Gastrocnemius medialis (tissue), 4 donors: ENCODE measurements around the gene LAMP1. TPM values are rescaled to one million over a fixed set of nuclear protein-coding genes. Genes with fewer than 3 reads are reported as not detected.

ENCODE experiments used
- ATAC-seq, 2 donors: fragments of 150-250 bp; one replicate each; pipeline ENCODE4 v1.9.1; 2016
- DNase-seq, 2 donors: peaks; one replicate each; pipeline ENCODE4 v3.0.0-alpha.2; 2019
- H3K27ac ChIP-seq, 4 donors: fragments of 200-600 bp; sonication (generic); 1 replicate in 1 of 4; 2 replicates in 3 of 4; pipeline ENCODE4 v1.5.1; 2016 to 2018; ENCODE audit warnings: mild to moderate bottlenecking in 2 of 4, moderate library complexity in 1 of 4
- H3K27me3 ChIP-seq, 3 donors: fragments of 200-600 bp; sonication (generic) in 2 of 3; 1 replicate in 1 of 3; 2 replicates in 2 of 3; pipeline versions ENCODE4 v1.5.1 to v1.6.0; 2016 to 2019; ENCODE audit warnings: mild to moderate bottlenecking in 1 of 3, moderate library complexity in 1 of 3
- H3K36me3 ChIP-seq, 2 donors: fragments of 200-600 bp; sonication (generic) in 1 of 2; one replicate each; pipeline ENCODE4 v1.5.1; 2017 to 2018
- H3K4me1 ChIP-seq, 2 donors: fragments of 200-600 bp; sonication (generic) in 1 of 2; one replicate each; pipeline ENCODE4 v1.5.1; 2016 to 2017; ENCODE audit warnings: mild to moderate bottlenecking in 2 of 2
- H3K4me3 ChIP-seq, 4 donors: fragments of 200-600 bp; sonication (generic) in 3 of 4; 1 replicate in 1 of 4; 2 replicates in 3 of 4; pipeline ENCODE4 v1.5.1; 2016 to 2019; ENCODE audit warnings: mild to moderate bottlenecking in 2 of 4
- H3K9me3 ChIP-seq, 3 donors: fragments of 200-600 bp; sonication (generic) in 2 of 3; 1 replicate in 1 of 3; 2 replicates in 2 of 3; pipeline ENCODE4 v1.5.1; 2016 to 2019
- CTCF ChIP-seq, 5 experiments: fragments of 450-650 bp in 3 of 5; fragments of 200-600 bp in 2 of 5; sonication (generic) in 2 of 5; IDR thresholded peaks in 4 of 5; conservative IDR thresholded peaks in 1 of 5; 1 replicate in 4 of 5; 2 replicates in 1 of 5; pipeline ENCODE4 v1.5.1; 2016 to 2019; ENCODE audit warnings: antibody characterized with exemption in 5 of 5, mild to moderate bottlenecking in 3 of 5, moderate library complexity in 3 of 5
- POLR2A ChIP-seq, 2 donors: fragments of 450-650 bp; IDR thresholded peaks; one replicate each; pipeline ENCODE4 v1.6.1; 2017; ENCODE audit warnings: antibody characterized with exemption in 2 of 2, mild to moderate bottlenecking in 2 of 2, moderate library complexity in 2 of 2
- in situ Hi-C, 4 donors: fragments of 200-750 bp; cut with MboI; loops; one replicate each; pipeline versions ENCODE4 v1.15.0 to v1.8.0; 2017; ENCODE audit warnings: low sequenced_read_pairs in 4 of 4
- intact Hi-C: fragments of 100-400 bp; cut with DNase I; formaldehyde crosslinking; loops from one replicate; pipeline ENCODE4 v1.15.1; 2023; ENCODE audit warnings: low total_unique reads
- total RNA-seq, 4 donors: library from RNA; depleted of rRNA; stranded (reverse); fragments of >200 nt; gene quantifications; one replicate each; pipeline versions ENCODE4 v1.1.0 to v1.2.3, GENCODE V29; 2016

The LAMP1 gene
- total RNA-seq, 4 donors from 2014 or later = 36.4 to 80.9 (median 66.9) TPM

- DNase-seq (no peak), ATAC-seq (no peak)
- Histone ChIP-seq H3K36me3 (peaks cover 0 to 54% of the 10 kb centered on the region in 2 donors), H3K27me3 (no peaks in the 10 kb centered on the region), H3K4me3 (no peak overlapping the region), H3K27ac (no peak overlapping the region), H3K9me3 (no peaks in the 10 kb centered on the region), H3K4me1 (no peaks in the 10 kb centered on the region)
- intact Hi-C loops (no loop called here), in situ Hi-C loops (no loop called here)
- TF ChIP-seq POLR2A (IDR thresholded peaks at IDR 0.05) (no peak), CTCF (IDR thresholded peaks at IDR 0.05 in 4 of 5, conservative IDR thresholded peaks at IDR 0.05 in 1 of 5) (no peak)
These were observed 20.0 kb downstream of the LAMP1 start for GRCh38 chr13:113317031-113317430.

- peaks cover 0 to 60% of the 10 kb centered on the region in 2 donors for H3K36me3 ChIP-seq
- intact Hi-C loops = no loop called here
These were observed 21.9 kb downstream of the LAMP1 start for GRCh38 chr13:113318956-113319355.

GRCh38 chr13:113319371-113319770 lies 22.3 kb downstream of the LAMP1 start:
- DNase-seq (no peak), ATAC-seq (no peak)
- intact Hi-C loops (no loop called here), in situ Hi-C loops (no loop called here)
- TF ChIP-seq POLR2A (IDR thresholded peaks at IDR 0.05) (no peak), CTCF (IDR thresholded peaks at IDR 0.05 in 4 of 5, conservative IDR thresholded peaks at IDR 0.05 in 1 of 5) (no peak)
- Histone ChIP-seq H3K9me3 (no peaks in the 10 kb centered on the region), H3K36me3 (peaks cover 0 to 62% of the 10 kb centered on the region in 2 donors), H3K27me3 (no peaks in the 10 kb centered on the region), H3K27ac (no peak overlapping the region), H3K4me3 (no peak overlapping the region), H3K4me1 (no peaks in the 10 kb centered on the region)

More at GRCh38 chr13:113318956-113319355, 21.9 kb downstream of the LAMP1 start:
- ATAC-seq (no peak), DNase-seq (no peak)
- TF ChIP-seq POLR2A (IDR thresholded peaks at IDR 0.05) (no peak), CTCF (IDR thresholded peaks at IDR 0.05 in 4 of 5, conservative IDR thresholded peaks at IDR 0.05 in 1 of 5) (no peak)
- Histone ChIP-seq H3K4me1 (no peaks in the 10 kb centered on the region), H3K27me3 (no peaks in the 10 kb centered on the region), H3K9me3 (no peaks in the 10 kb centered on the region), H3K27ac (no peak overlapping the region), H3K4me3 (no peak overlapping the region)
- in situ Hi-C loops = no loop called here

GRCh38 chr13:113320226-113320875 lies 23.3 kb downstream of the LAMP1 start:
- intact Hi-C loops = no loop called here
- TF ChIP-seq CTCF (IDR thresholded peaks at IDR 0.05 in 4 of 5, conservative IDR thresholded peaks at IDR 0.05 in 1 of 5) = no peak
- TF ChIP-seq POLR2A (IDR thresholded peaks at IDR 0.05) = no peak
- no peaks in the 10 kb centered on the region for H3K27me3 ChIP-seq
- H3K27ac ChIP-seq = no peak overlapping the region
- ATAC-seq (no peak), DNase-seq (no peak)
- in situ Hi-C loops = no loop called here
- H3K9me3 ChIP-seq = no peaks in the 10 kb centered on the region
- no peak overlapping the region for H3K4me3 ChIP-seq
- H3K4me1 ChIP-seq = no peaks in the 10 kb centered on the region
- peaks cover 0 to 62% of the 10 kb centered on the region in 2 donors for H3K36me3 ChIP-seq

GRCh38 chr13:113321546-113321945 lies 24.5 kb downstream of the LAMP1 start:
- in situ Hi-C loops = no loop called here
- no peak for DNase-seq
- H3K36me3 ChIP-seq = peaks cover 0 to 62% of the 10 kb centered on the region in 2 donors
- H3K4me3 ChIP-seq = no peak overlapping the region
- no peaks in the 10 kb centered on the region for H3K4me1 ChIP-seq
- ATAC-seq = no peak
- no peaks in the 10 kb centered on the region for H3K9me3 ChIP-seq
- no peaks in the 10 kb centered on the region for H3K27me3 ChIP-seq
- no peak for TF ChIP-seq CTCF (IDR thresholded peaks at IDR 0.05 in 4 of 5, conservative IDR thresholded peaks at IDR 0.05 in 1 of 5)
- TF ChIP-seq POLR2A (IDR thresholded peaks at IDR 0.05) = no peak
- H3K27ac ChIP-seq = no peak overlapping the region
- intact Hi-C loops = no loop called here
